OCI-LY3 (cell line): ENCODE results near the gene KLHL25.

Experiments
- H2AFZ ChIP-seq: fragments of 200-600, 300-600 bp; shearing (Covaris generic); 2 replicates; pipeline ENCODE4 v1.6.0; 2014; ENCODE audit warnings: antibody characterized with exemption, low read depth, low read length
- H3K27ac ChIP-seq: fragments of 200-600, 300-600 bp; sonication (generic); 2 replicates; pipeline ENCODE4 v1.5.1; 2014; ENCODE audit warnings: mild to moderate bottlenecking, low read length, moderate library complexity, mixed read lengths
- H3K27me3 ChIP-seq: fragments of 200-600, 300-600 bp; sonication (generic); 2 replicates; pipeline ENCODE4 v1.6.1; 2014; ENCODE audit warnings: low read depth, low read length, mixed read lengths
- H3K36me3 ChIP-seq: fragments of 200-600, 300-600 bp; sonication (generic); replicated peaks from 2 replicates; pipeline ENCODE3; 2014; ENCODE audit warnings: low read depth, low read length, mixed read lengths
- H3K4me1 ChIP-seq: fragments of 300-600, 200-600 bp; sonication (generic); 2 replicates; pipeline ENCODE4 v1.6.1; 2014; ENCODE audit warnings: low read length, mixed read lengths
- H3K4me2 ChIP-seq: fragments of 200-600, 300-600 bp; sonication (generic); 2 replicates; pipeline ENCODE4 v1.6.1; 2014; ENCODE audit warnings: low read length, mixed read lengths
- H3K4me3 ChIP-seq: fragments of 300-600, 200-600 bp; sonication (generic); 2 replicates; pipeline ENCODE4 v1.5.1; 2014; ENCODE audit warnings: antibody characterized with exemption, mild to moderate bottlenecking, low read length, moderate library complexity
- H3K79me2 ChIP-seq: fragments of 300-600, 200-600 bp; shearing (Covaris generic); 2 replicates; pipeline ENCODE4 v1.6.1; 2014; ENCODE audit warnings: mild to moderate bottlenecking, low read length, mixed read lengths
- H3K9ac ChIP-seq: fragments of 300-600, 200-600 bp; shearing (Covaris generic); 2 replicates; pipeline ENCODE4 v1.6.0; 2014; ENCODE audit warnings: mild to moderate bottlenecking, low read length, moderate library complexity
- H3K9me3 ChIP-seq: fragments of 200-600, 300-600 bp; shearing (Covaris generic); 2 replicates; pipeline ENCODE4 v1.6.1; 2014; ENCODE audit warnings: low read length, mixed read lengths; ENCODE audit not compliant: insufficient read depth
- H4K20me1 ChIP-seq: fragments of 200-600, 300-600 bp; sonication (generic); 2 replicates; pipeline ENCODE4 v1.6.1; 2016; ENCODE audit warnings: low read length, mixed read lengths; ENCODE audit not compliant: insufficient read depth
- CTCF ChIP-seq: fragments of 200-600, 300-600 bp; sonication (generic); IDR thresholded peaks from 2 replicates; pipeline ENCODE4 v1.5.1; 2014; ENCODE audit warnings: antibody characterized with exemption, low read length, low read depth
- EZH2phosphoT487 ChIP-seq: fragments of 200-600 bp; shearing (Covaris generic); IDR thresholded peaks from 2 replicates; pipeline ENCODE4 v1.6.1; 2018; ENCODE audit warnings: antibody characterized with exemption, mixed run types, low read depth

Gene KLHL25

GRCh38 chr15:85741662-85742061, 53.1 kb downstream of the KLHL25 start:
- peaks cover 13% of the 10 kb centered on the region; the same call in 1 of the 2 replicates for H4K20me1 ChIP-seq

GRCh38 chr15:85741021-85741421, 53.7 kb downstream of the KLHL25 start:
- TF ChIP-seq CTCF (no peak), EZH2phosphoT487 (no peak)
- Histone ChIP-seq H3K9ac (no peak overlapping the region), H3K79me2 (no peaks in the 10 kb centered on the region), H4K20me1 (peaks cover 13% of the 10 kb centered on the region; the same call in 1 of the 2 replicates), H3K9me3 (no peaks in the 10 kb centered on the region), H3K27me3 (no peaks in the 10 kb centered on the region), H2AFZ (no peak overlapping the region), H3K27ac (no peak overlapping the region), H3K4me3 (no peak overlapping the region), H3K36me3 (peaks cover 69% of the 10 kb centered on the region), H3K4me1 (no peaks in the 10 kb centered on the region), H3K4me2 (no peak overlapping the region)

More at GRCh38 chr15:85741662-85742061, 53.1 kb downstream of the KLHL25 start:
- Histone ChIP-seq H3K79me2 (no peaks in the 10 kb centered on the region), H3K9me3 (no peaks in the 10 kb centered on the region), H2AFZ (no peak overlapping the region), H3K4me2 (no peak overlapping the region), H3K36me3 (peaks cover 66% of the 10 kb centered on the region), H3K27ac (no peak overlapping the region), H3K9ac (no peak overlapping the region), H3K4me1 (no peaks in the 10 kb centered on the region), H3K27me3 (no peaks in the 10 kb centered on the region), H3K4me3 (no peak overlapping the region)
- TF ChIP-seq CTCF: no peak
- TF ChIP-seq EZH2phosphoT487: no peak

- Histone ChIP-seq H3K27me3 (no peaks in the 10 kb centered on the region), H3K9ac (no peak overlapping the region), H3K36me3 (peaks cover 62% of the 10 kb centered on the region), H3K79me2 (no peaks in the 10 kb centered on the region), H3K4me3 (no peak overlapping the region), H3K4me2 (no peak overlapping the region), H3K27ac (no peak overlapping the region), H2AFZ (no peak overlapping the region), H3K4me1 (no peaks in the 10 kb centered on the region), H4K20me1 (peaks cover 4% of the 10 kb centered on the region; the same call in 1 of the 2 replicates), H3K9me3 (peaks cover 9% of the 10 kb centered on the region; the same call in 1 of the 2 replicates)
- TF ChIP-seq EZH2phosphoT487 (no peak), CTCF (no peak)
These were observed 57.7 kb downstream of the KLHL25 start for GRCh38 chr15:85737061-85737460.

GRCh38 chr15:85733416-85733815, 61.3 kb downstream of the KLHL25 start:
- no peaks in the 10 kb centered on the region for H3K27me3 ChIP-seq
- no peak overlapping the region for H3K4me2 ChIP-seq
- no peaks in the 10 kb centered on the region for H3K4me1 ChIP-seq
- H3K4me3 ChIP-seq: no peak overlapping the region
- no peaks in the 10 kb centered on the region for H4K20me1 ChIP-seq
- H3K36me3 ChIP-seq: peaks cover 62% of the 10 kb centered on the region
- no peak overlapping the region for H3K9ac ChIP-seq
- H3K9me3 ChIP-seq: peaks cover 9% of the 10 kb centered on the region; the same call in 1 of the 2 replicates
- H3K27ac ChIP-seq: no peak overlapping the region
- H3K79me2 ChIP-seq: no peaks in the 10 kb centered on the region
- no peak for TF ChIP-seq CTCF
- no peak for TF ChIP-seq EZH2phosphoT487
- no peak overlapping the region for H2AFZ ChIP-seq
